ENCODE measurements around the gene SPIN1.

GRCh38 chr9:88363661-88364060, 24.6 kb upstream of the SPIN1 start:
- TF ChIP-seq EZH2phosphoT487 (IDR thresholded peaks at IDR 0.05; ENCODE audit: insufficient read depth, low read depth) = no peak
- TF ChIP-seq EZH2 (IDR thresholded peaks at IDR 0.05; ENCODE audit: insufficient read depth, poor library complexity, severe bottlenecking) = no peak

All from GM23248 (cell line).